A673 (cell line): ENCODE results near the gene CCDC32.

ENCODE experiments used
- CTCF ChIP-seq: fragments of 300-800, 200-600 bp; sonication (generic); conservative IDR thresholded peaks from 2 replicates; pipeline ENCODE4 v1.5.1; 2017; ENCODE audit warnings: low read depth, mild to moderate bottlenecking, antibody characterized with exemption, low read length, moderate library complexity, mixed read lengths
- EZH2 ChIP-seq: fragments of 200-600 bp; sonication (generic); IDR thresholded peaks from 2 replicates; pipeline ENCODE4 v1.6.1; 2017; ENCODE audit warnings: borderline replicate concordance, low read depth, mild to moderate bottlenecking, mixed read lengths, antibody characterized with exemption, low read length; ENCODE audit not compliant: poor library complexity, severe bottlenecking

GRCh38 chr15:40600956-40601355 lies 36.1 kb upstream of the CCDC32 start:
- TF ChIP-seq CTCF (no peak), EZH2 (no peak)
